OCI-LY7 (cell line): ENCODE measurements around the gene CCDC187. TPM values are rescaled to one million over a fixed set of nuclear protein-coding genes. Genes with fewer than 3 reads are reported as not detected.

Source experiments
- BruUV-seq: library from RNA; stranded (reverse); fragments of 400-500 nt; replicated peaks from 2 replicates; lab custom pipeline; 2021; lab: Mats Ljungman, UMichigan
- CTCF ChIA-PET: fragments of 300-600 bp; sonication (Branson Sonifier 250); formaldehyde crosslinking; loops from one replicate; lab custom pipeline; 2022; ENCODE audit warnings: antibody characterized with exemption; ENCODE audit not compliant: unreplicated experiment; lab: Charles Lee
- POLR2A ChIA-PET: fragments of 300-600 bp; sonication (Branson Sonifier 250); formaldehyde crosslinking; loops from one replicate; lab custom pipeline; 2022; ENCODE audit warnings: antibody characterized with exemption; lab: Charles Lee
- DNase-seq: peaks from one replicate; pipeline ENCODE4 v3.0.0-alpha.2; 2015; ENCODE audit warnings: low spot score
- H2AFZ ChIP-seq: fragments of 200-600 bp; sonication (generic), shearing (Covaris generic); 2 replicates; pipeline ENCODE4 v1.6.1; 2014; ENCODE audit warnings: mild to moderate bottlenecking, antibody characterized with exemption, low read length, moderate library complexity
- H3K27ac ChIP-seq: fragments of 200-600 bp; sonication (generic); 2 replicates; pipeline ENCODE4 v1.5.1; 2014; ENCODE audit warnings: mixed run types, low read depth, mild to moderate bottlenecking, moderate library complexity, low read length, inconsistent platforms; ENCODE audit not compliant: poor library complexity, severe bottlenecking
- H3K36me3 ChIP-seq: fragments of 200-600 bp; sonication (generic); 2 replicates; pipeline ENCODE4 v1.6.1; 2014; ENCODE audit warnings: mild to moderate bottlenecking, antibody characterized with exemption, low read length, moderate library complexity, mixed read lengths; ENCODE audit not compliant: insufficient read depth
- H3K4me1 ChIP-seq: fragments of 200-600 bp; sonication (generic); 2 replicates; pipeline ENCODE4 v1.5.1; 2014; ENCODE audit warnings: mild to moderate bottlenecking, low read length; ENCODE audit not compliant: insufficient read depth, poor library complexity, severe bottlenecking
- H3K4me2 ChIP-seq: fragments of 200-600 bp; sonication (generic); 2 replicates; pipeline ENCODE4 v1.6.1; 2014; ENCODE audit warnings: mild to moderate bottlenecking, low read length
- H3K4me3 ChIP-seq: fragments of 200-600 bp; sonication (generic); 2 replicates; pipeline ENCODE4 v1.5.1; 2014; ENCODE audit warnings: mild to moderate bottlenecking, low read depth, low read length; ENCODE audit not compliant: poor library complexity, severe bottlenecking
- H3K79me2 ChIP-seq: fragments of 200-600 bp; sonication (generic); 2 replicates; pipeline ENCODE4 v1.6.1; 2016; ENCODE audit warnings: low read depth, mild to moderate bottlenecking, low read length, moderate library complexity, mixed read lengths; ENCODE audit not compliant: insufficient read depth
- H3K9me2 ChIP-seq: fragments of 200-600 bp; sonication (generic); 2 replicates; pipeline ENCODE4 v1.6.1; 2016; ENCODE audit warnings: mild to moderate bottlenecking, low read length, mixed read lengths; ENCODE audit not compliant: insufficient read depth
- H3K9me3 ChIP-seq: fragments of 200-600 bp; sonication (generic); 2 replicates; pipeline ENCODE4 v1.6.1; 2014; ENCODE audit warnings: mild to moderate bottlenecking, mixed run types, low read length, mixed read lengths
- H4K20me1 ChIP-seq: fragments of 200-600 bp; sonication (generic); 2 replicates; pipeline ENCODE4 v1.6.1; 2014; ENCODE audit warnings: mild to moderate bottlenecking, antibody characterized with exemption, low read length, moderate library complexity, mixed read lengths; ENCODE audit not compliant: insufficient read depth
- EZH2phosphoT487 ChIP-seq: fragments of 200-600 bp; sonication (generic); IDR thresholded peaks from 2 replicates; pipeline ENCODE4 v1.6.1; 2018; ENCODE audit warnings: low read depth, borderline replicate concordance, mild to moderate bottlenecking, mixed run types, antibody characterized with exemption, low read length, moderate library complexity, mixed read lengths
- intact Hi-C: fragments of 100-400 bp; cut with micrococcal nuclease; formaldehyde crosslinking; loops from one replicate; pipeline ENCODE4 v1.10.0; 2022; ENCODE audit not compliant: unreplicated experiment
- total RNA-seq, 2 experiments: library from RNA; depleted of rRNA in 1 of 2; stranded (reverse); fragments of >200 nt in 1 of 2; shearing (Covaris generic) in 1 of 2; gene quantifications; 2 replicates each; pipeline ENCODE4 v1.2.3, GENCODE V29; 2014 to 2022
- TF ChIP-seq, protein P1 (sequence below): fragments of 200-600 bp; sonication (generic); conservative IDR thresholded peaks from 2 replicates; pipeline ENCODE4 v1.5.1; 2014; ENCODE audit warnings: mild to moderate bottlenecking, antibody characterized with exemption, low read length, moderate library complexity, mixed read lengths

Gene CCDC187
- total RNA-seq, 2 experiments from 2014 or later, result not detected

DNA sequence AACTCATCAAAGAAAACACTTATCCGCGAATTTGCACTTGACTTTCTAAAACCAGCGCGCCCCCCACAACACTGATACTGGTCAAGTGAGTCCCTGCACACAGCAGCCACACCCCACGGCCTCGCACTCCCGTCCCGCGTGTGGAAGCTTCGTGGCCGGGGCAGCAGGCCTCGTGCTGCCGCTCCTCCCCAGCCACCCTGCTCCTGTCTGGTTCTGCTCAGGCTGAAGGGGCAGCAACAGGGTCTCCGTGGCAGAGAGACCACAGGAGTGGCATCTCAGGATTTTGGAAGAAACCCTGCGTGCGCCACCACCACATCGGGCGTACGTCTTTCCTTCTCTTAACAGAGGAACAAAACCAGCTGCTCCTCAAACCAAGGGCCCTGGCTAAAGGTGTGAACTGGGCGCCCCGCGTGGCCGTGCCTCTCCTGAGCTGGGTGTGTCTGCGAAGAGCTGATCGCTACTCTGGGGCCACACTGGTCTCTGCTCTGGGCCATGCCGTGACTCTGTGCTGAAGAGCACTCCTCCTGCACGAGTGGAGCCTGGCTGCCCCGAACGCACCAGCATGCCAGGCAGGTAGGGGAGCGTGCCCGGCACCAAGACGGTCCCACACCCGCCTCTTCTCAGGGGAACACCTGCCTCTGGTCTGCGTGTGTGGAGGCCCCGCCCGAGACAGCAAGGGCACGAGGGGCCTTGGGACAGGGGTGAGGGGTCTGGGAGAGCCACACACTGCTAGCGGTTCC lies 81.6 kb downstream of the CCDC187 start:
- no TSS peak for BruUV-seq
- no peak for DNase-seq
- Histone ChIP-seq H3K4me2 (peak overlapping the region; percentile 81), H3K4me1 (peaks cover 60% of the 10 kb centered on the region), H2AFZ (no peak overlapping the region), H4K20me1 (no peaks in the 10 kb centered on the region), H3K4me3 (no peak overlapping the region), H3K9me2 (no peaks in the 10 kb centered on the region), H3K79me2 (peaks cover 28% of the 10 kb centered on the region; the same call in 1 of the 2 replicates), H3K36me3 (peaks cover 87% of the 10 kb centered on the region), H3K27ac (peak overlapping the region; percentile 97), H3K9me3 (no peaks in the 10 kb centered on the region)
- ChIA-PET POLR2A (interaction anchor here (1.1 kb wide), 2 partner anchors 16 to 21 kb away, joined by 3 to 6 read pairs; no protein-coding TSS in a partner anchor), CTCF (no interaction called here)
- TF ChIP-seq, protein P1, sequence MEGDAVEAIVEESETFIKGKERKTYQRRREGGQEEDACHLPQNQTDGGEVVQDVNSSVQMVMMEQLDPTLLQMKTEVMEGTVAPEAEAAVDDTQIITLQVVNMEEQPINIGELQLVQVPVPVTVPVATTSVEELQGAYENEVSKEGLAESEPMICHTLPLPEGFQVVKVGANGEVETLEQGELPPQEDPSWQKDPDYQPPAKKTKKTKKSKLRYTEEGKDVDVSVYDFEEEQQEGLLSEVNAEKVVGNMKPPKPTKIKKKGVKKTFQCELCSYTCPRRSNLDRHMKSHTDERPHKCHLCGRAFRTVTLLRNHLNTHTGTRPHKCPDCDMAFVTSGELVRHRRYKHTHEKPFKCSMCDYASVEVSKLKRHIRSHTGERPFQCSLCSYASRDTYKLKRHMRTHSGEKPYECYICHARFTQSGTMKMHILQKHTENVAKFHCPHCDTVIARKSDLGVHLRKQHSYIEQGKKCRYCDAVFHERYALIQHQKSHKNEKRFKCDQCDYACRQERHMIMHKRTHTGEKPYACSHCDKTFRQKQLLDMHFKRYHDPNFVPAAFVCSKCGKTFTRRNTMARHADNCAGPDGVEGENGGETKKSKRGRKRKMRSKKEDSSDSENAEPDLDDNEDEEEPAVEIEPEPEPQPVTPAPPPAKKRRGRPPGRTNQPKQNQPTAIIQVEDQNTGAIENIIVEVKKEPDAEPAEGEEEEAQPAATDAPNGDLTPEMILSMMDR, result no peak
- no peak for TF ChIP-seq EZH2phosphoT487
- intact Hi-C loops, result loop anchor here (2.0 kb wide), 1 partner anchor 60 kb away; no protein-coding TSS in a partner anchor

DNA sequence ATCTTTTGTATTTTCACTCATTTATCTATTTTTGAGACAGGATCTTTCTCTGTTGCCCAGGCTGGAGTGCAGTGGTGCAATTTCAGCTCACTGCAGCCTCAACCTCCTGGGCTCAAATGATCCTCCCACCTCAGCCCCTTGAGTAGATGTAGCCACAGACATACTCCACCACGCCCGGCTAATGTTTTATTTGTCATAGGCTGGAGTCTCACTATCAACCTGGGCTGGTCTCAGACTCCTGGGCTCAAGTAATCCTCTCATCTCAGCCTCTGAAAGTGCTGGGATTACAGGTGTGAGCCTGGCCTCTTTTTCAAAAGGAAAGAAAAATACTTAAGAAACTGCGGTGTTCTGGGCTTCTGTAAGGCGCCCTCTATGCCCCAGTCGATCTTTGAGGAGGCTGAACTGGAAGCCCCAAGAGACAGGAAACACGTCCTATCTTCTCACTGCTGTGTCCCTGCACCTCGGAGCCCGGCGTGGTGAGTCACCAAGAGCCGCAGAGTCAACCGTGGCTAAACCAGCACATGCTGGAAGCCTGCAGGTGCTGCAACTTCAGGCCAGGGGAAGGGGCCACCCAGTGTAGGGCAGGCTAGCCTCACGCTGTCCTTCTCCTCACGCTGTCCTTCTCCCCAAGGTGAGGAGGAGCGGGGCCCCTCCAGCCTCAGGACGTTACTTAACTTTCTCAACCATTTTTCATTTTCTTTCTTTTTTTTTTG lies 83.7 kb downstream of the CCDC187 start:
- Histone ChIP-seq H4K20me1 (no peaks in the 10 kb centered on the region), H2AFZ (no peak overlapping the region), H3K4me2 (no peak overlapping the region), H3K27ac (peak overlapping the region; percentile 18), H3K4me1 (peaks cover 43% of the 10 kb centered on the region), H3K79me2 (peaks cover 21% of the 10 kb centered on the region; the same call in 1 of the 2 replicates), H3K9me2 (no peaks in the 10 kb centered on the region), H3K9me3 (no peaks in the 10 kb centered on the region), H3K4me3 (no peak overlapping the region), H3K36me3 (peaks cover 97% of the 10 kb centered on the region)
- DNase-seq, result peak; percentile 45
- intact Hi-C loops, result no loop called here
- BruUV-seq, result no TSS peak
- CTCF ChIA-PET, result no interaction called here
- POLR2A ChIA-PET, result interaction anchor here (0.8 kb wide), 1 partner anchor 343 kb away, joined by 5 read pairs; no protein-coding TSS in a partner anchor
- TF ChIP-seq, protein P1, result no peak
- TF ChIP-seq EZH2phosphoT487, result no peak
